Stomach (tissue), 9 donors: ENCODE measurements around the gene RAB30. TPM values are rescaled to one million over a fixed set of nuclear protein-coding genes. Genes with fewer than 3 reads are reported as not detected.
A peak's percentile ranks its signal among the peaks of the same experiment; 100 is the strongest.

Source experiments
- DNase-seq, 2 donors: peaks; one replicate each; pipeline versions ENCODE4 v3.0.0 to v3.0.0-alpha.2; 2013 to 2019
- H3K27ac ChIP-seq, 5 donors: fragments of 200-600 bp in 4 of 5; sonication (generic) in 4 of 5; one replicate each; pipeline ENCODE4 v1.5.1; 2013 to 2019; ENCODE audit warnings: mild to moderate bottlenecking in 1 of 5, moderate library complexity in 1 of 5
- H3K27me3 ChIP-seq, 3 donors: fragments of 200-600 bp; sonication (generic); one replicate each; pipeline ENCODE4 v1.5.1; 2017 to 2019; ENCODE audit warnings: mixed run types in 1 of 3
- H3K36me3 ChIP-seq, 4 donors: fragments of 200-600 bp; sonication (generic); 1 replicate in 3 of 4; 2 replicates in 1 of 4; pipeline ENCODE4 v1.5.1; 2016 to 2019
- H3K4me1 ChIP-seq, 4 donors: fragments of 200-600 bp; sonication (generic); one replicate each; pipeline ENCODE4 v1.5.1; 2016 to 2019
- H3K4me3 ChIP-seq, 4 donors: fragments of 200-600 bp; sonication (generic) in 3 of 4; one replicate each; pipeline ENCODE4 v1.5.1; 2016 to 2019; ENCODE audit warnings: mild to moderate bottlenecking in 1 of 4
- H3K9me3 ChIP-seq, 4 donors: fragments of 200-600 bp; sonication (generic); one replicate each; pipeline ENCODE4 v1.5.1; 2016 to 2019
- EP300 ChIP-seq: sonication (generic); formaldehyde crosslinking; IDR thresholded peaks from one replicate; pipeline ENCODE4 v1.6.1; 2017; ENCODE audit warnings: antibody characterized with exemption
- POLR2A ChIP-seq, 4 donors: fragments of 450-650 bp; IDR thresholded peaks; one replicate each; pipeline ENCODE4 v1.6.1; 2016; ENCODE audit warnings: antibody characterized with exemption in 4 of 4, control low read depth in 2 of 4, mild to moderate bottlenecking in 1 of 4, moderate library complexity in 1 of 4
- POLR2AphosphoS5 ChIP-seq, 3 donors: sonication (generic); formaldehyde crosslinking; IDR thresholded peaks; one replicate each; pipeline ENCODE4 v1.6.1; 2016; ENCODE audit warnings: antibody characterized with exemption in 3 of 3
- WGBS, 5 donors: extraction: QIAGEN DNeasy Blood & Tissue Kit in 3 of 5; methylation state at CpG; one replicate each; pipeline versions ENCODE4 v1.1.5 to v1.1.7; 2013 to 2018; 5-methylcytosine and 5-hydroxymethylcytosine counted together
- intact Hi-C: fragments of 100-400 bp; cut with DNase I; formaldehyde crosslinking; loops from one replicate; pipeline ENCODE4 v1.15.1; 2023; ENCODE audit warnings: low total_unique reads
- polyA plus RNA-seq, 3 donors: library from polyadenylated mRNA; stranded (reverse); fragments of 200-250 nt; gene quantifications; one replicate each; pipeline ENCODE4 v1.2.3, GENCODE V29; 2013
- total RNA-seq, 5 donors: library from RNA; depleted of rRNA; stranded (reverse); fragments of >200 nt; gene quantifications; one replicate each; pipeline versions ENCODE4 v1.1.0 to v1.2.3, GENCODE V29; 2014 to 2016
- TF ChIP-seq, protein P1 (sequence below), 7 experiments: fragments of 450-650 bp in 4 of 7; fragments of 200-600 bp in 3 of 7; sonication (generic) in 3 of 7; IDR thresholded peaks; one replicate each; pipeline ENCODE4 v1.5.1; 2016 to 2019; ENCODE audit warnings: antibody characterized with exemption in 7 of 7, control low read depth in 2 of 7, mild to moderate bottlenecking in 1 of 7
- donor health status: healthy with polysubstance abuse.
- donor health status: Bipolar disorder and iron deficiency.
- donor health status: healthy.

RAB30 gene
- total and polyA plus RNA-seq, 8 donors, result 0.29 to 14.0 (median 3.1) TPM

DNA sequence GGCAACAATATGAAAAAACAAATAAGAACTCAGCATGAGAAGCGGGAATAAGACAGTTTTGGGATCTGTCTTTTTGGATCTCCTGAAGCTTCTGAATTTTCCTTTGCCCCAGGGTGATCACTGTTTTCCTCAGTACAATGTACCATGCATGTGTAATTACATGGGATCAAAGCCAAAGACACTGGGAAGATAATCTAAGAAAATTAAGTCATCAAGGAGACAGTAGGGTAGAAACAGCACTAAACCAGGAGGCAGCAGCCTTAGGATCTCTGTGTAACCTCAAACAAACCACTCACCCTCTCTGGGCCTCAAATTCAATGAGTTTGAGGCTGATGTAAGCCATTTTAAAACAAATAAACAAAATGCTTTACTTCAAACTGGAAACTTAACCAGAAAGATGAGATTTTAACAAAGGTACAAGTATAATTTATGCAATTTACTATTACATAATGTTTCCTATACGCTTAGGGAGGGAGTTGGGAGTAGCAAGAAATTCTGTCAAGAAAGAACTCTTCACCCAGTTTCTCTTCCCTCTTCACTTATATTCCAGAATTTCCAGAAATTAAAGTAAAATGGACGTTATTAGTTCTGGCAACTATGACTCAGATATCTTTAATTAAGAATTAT lies 77.0 kb downstream of the RAB30 start:
- TF ChIP-seq POLR2AphosphoS5 (IDR thresholded peaks at IDR 0.05) (no peak), POLR2A (IDR thresholded peaks at IDR 0.05) (no peak), EP300 (no peak)
- TF ChIP-seq, protein P1, sequence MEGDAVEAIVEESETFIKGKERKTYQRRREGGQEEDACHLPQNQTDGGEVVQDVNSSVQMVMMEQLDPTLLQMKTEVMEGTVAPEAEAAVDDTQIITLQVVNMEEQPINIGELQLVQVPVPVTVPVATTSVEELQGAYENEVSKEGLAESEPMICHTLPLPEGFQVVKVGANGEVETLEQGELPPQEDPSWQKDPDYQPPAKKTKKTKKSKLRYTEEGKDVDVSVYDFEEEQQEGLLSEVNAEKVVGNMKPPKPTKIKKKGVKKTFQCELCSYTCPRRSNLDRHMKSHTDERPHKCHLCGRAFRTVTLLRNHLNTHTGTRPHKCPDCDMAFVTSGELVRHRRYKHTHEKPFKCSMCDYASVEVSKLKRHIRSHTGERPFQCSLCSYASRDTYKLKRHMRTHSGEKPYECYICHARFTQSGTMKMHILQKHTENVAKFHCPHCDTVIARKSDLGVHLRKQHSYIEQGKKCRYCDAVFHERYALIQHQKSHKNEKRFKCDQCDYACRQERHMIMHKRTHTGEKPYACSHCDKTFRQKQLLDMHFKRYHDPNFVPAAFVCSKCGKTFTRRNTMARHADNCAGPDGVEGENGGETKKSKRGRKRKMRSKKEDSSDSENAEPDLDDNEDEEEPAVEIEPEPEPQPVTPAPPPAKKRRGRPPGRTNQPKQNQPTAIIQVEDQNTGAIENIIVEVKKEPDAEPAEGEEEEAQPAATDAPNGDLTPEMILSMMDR (IDR thresholded peaks at IDR 0.05), result no peak
- H3K36me3 ChIP-seq, result peaks cover 0 to 8% (median 2%) of the 10 kb centered on the region in 4 donors
- peaks cover 0 to 49% (median 26%) of the 10 kb centered on the region in 4 donors for H3K4me1 ChIP-seq
- H3K27me3 ChIP-seq, result no peaks in the 10 kb centered on the region
- peak overlapping the region in 2 of 5 donors; percentile 4 to 69 for H3K27ac ChIP-seq
- 83 to 98% (median 91%) methylated on average over 3 of the region's 3 CpGs for WGBS, 5 donors
- H3K4me3 ChIP-seq, result no peak overlapping the region
- DNase-seq, result no peak
- H3K9me3 ChIP-seq, result no peaks in the 10 kb centered on the region
- intact Hi-C loops, result no loop called here

DNA sequence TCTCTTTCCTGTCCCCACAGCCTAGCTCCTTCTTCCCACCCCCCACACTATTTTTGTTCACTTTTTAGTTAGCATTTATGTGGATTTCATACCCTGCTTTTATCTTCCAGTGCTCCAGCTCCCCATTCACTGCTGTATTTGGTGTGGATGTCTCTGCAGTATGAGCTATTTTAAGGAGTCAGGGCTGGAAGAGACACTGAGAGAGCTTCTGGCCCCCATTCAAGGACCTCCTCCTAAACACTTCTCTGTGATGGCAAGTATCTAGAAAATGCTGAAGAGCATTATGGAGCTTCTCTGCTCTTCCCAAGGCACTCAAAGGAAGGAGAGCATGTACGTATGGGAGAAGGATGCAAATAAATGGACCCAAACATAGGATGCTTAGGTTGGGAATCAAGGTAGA lies 79.5 kb downstream of the RAB30 start:
- peak in 1 of 2 donors; percentile 61 for DNase-seq
- intact Hi-C loops, result no loop called here
- H3K27me3 ChIP-seq, result no peaks in the 10 kb centered on the region
- peaks cover 0 to 8% (median 2%) of the 10 kb centered on the region in 4 donors for H3K36me3 ChIP-seq
- H3K4me3 ChIP-seq, result no peak overlapping the region
- H3K27ac ChIP-seq, result no peak overlapping the region
- TF ChIP-seq, protein P1 (IDR thresholded peaks at IDR 0.05), result no peak
- no peak for TF ChIP-seq POLR2AphosphoS5 (IDR thresholded peaks at IDR 0.05)
- no peak for TF ChIP-seq EP300
- TF ChIP-seq POLR2A (IDR thresholded peaks at IDR 0.05), result no peak
- no peaks in the 10 kb centered on the region for H3K9me3 ChIP-seq
- WGBS, 5 donors, result 57 to 100% (median 84%) methylated on average over 1 of the region's 1 CpG
- H3K4me1 ChIP-seq, result peaks cover 0 to 41% (median 17%) of the 10 kb centered on the region in 4 donors

DNA sequence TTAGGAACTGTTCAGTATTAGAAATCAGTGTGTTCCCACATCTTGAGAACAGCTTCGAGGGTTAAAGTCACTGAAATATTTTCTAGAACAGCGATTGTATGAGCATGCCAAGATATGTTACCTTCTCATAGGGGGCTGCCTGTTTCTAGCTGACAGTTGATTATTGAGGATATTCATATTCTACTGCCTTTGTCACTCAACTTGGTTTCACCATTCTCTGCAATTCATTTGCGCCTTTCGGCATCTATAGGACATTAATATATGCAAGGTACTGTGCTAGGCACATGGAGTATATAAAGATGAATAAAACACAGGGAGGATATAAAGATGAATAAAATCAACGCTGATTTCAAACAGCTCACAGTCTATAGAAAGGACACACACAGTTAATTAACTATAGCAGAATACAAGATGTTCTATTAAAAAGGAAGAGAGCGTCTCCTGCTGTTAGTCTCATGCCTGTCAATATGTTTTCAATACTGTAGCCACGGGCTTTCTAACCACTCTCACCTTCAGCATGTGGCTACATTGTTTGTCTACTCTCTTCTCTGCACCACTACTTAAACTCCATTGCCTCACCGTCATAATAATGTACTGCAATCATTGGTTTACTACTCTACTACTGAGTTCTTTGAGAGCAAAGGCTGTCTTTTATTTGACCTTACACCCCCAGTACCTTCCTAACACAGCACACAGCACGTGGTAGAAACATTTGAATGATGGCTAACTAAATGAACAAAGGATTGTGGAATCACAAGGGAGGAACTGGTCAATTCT lies 81.9 kb downstream of the RAB30 start:
- no peak for DNase-seq
- Histone ChIP-seq H3K27ac (no peak overlapping the region), H3K36me3 (peaks cover 0 to 22% (median 12%) of the 10 kb centered on the region in 4 donors), H3K9me3 (no peaks in the 10 kb centered on the region), H3K4me3 (no peak overlapping the region), H3K27me3 (no peaks in the 10 kb centered on the region), H3K4me1 (peaks cover 0 to 18% (median 0%) of the 10 kb centered on the region in 4 donors)
- 74 to 84% (median 81%) methylated on average over 9 of the region's 9 CpGs for WGBS, 5 donors
- intact Hi-C loops, result no loop called here
- TF ChIP-seq EP300, result no peak
- TF ChIP-seq, protein P1 (IDR thresholded peaks at IDR 0.05), result no peak
- TF ChIP-seq POLR2AphosphoS5 (IDR thresholded peaks at IDR 0.05), result no peak
- no peak for TF ChIP-seq POLR2A (IDR thresholded peaks at IDR 0.05)

DNA sequence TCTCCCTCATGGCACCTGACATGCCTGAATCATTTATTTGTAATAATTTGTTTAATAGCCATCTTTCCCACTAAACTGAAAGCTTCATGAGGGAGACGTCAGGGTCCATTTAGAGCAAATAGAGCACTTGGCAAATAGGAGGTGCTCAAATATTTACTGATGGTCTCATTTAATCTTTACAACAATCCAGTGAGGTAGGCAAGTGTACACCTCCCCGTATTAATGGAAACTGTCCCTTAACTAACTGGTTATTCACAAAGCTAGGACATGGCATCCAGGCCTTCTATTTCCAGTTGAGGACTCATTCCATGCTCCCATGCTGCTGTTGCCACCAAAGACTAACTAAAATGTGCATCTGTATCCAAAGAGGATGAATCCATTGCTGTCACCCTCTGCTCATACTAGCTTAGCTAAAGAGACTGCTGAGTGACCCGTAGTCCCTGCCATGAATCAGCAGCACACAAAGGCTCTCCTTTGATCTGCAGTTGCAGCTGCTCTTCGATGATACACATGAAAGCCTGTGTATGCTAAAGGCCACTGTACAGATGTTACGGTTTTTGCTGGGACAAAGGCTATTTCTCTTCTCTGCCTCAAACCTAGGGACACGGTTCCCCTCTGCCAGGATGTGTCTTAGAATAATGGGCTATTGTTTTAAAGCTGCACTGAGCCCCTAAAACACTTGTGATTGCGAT lies 82.6 kb downstream of the RAB30 start:
- intact Hi-C loops, result no loop called here
- no peak for TF ChIP-seq POLR2AphosphoS5 (IDR thresholded peaks at IDR 0.05)
- TF ChIP-seq POLR2A (IDR thresholded peaks at IDR 0.05), result no peak
- TF ChIP-seq, protein P1 (IDR thresholded peaks at IDR 0.05), result no peak
- TF ChIP-seq EP300, result no peak

More for the DNA sequence above, 82.6 kb downstream of the RAB30 start:
- peak in 1 of 2 donors; percentile 30 for DNase-seq
- peaks cover 0 to 29% (median 19%) of the 10 kb centered on the region in 4 donors for H3K36me3 ChIP-seq
- H3K27me3 ChIP-seq, result no peaks in the 10 kb centered on the region
- 64 to 77% (median 69%) methylated on average over 7 of the region's 7 CpGs for whole genome bisulfite sequencing, 5 donors
- H3K27ac ChIP-seq, result no peak overlapping the region
- peaks cover 0 to 13% (median 0%) of the 10 kb centered on the region in 4 donors for H3K4me1 ChIP-seq
- H3K9me3 ChIP-seq, result no peaks in the 10 kb centered on the region
- H3K4me3 ChIP-seq, result no peak overlapping the region
